T-helper 1 cell treated with Interleukin-12 subunit alpha and Interleukin-12 subunit beta and Interleukin-4 antibody, amounts not matched to agents 30 μg/mL and 1 μg/mL, for 36 hours (primary cell): ENCODE results near the gene TMEM87B.
"Not testable (repeated sequence)": the region's sequence is repeated elsewhere in the genome, so short reads cannot be mapped to it uniquely, and the experiment has no call there.

Experiments used
- H3K27ac Mint-ChIP-seq: one replicate; pipeline ENCODE4 v1.8.0; 2021; ENCODE audit warnings: mild to moderate bottlenecking, mixed read lengths
- H3K27me3 Mint-ChIP-seq: one replicate; pipeline ENCODE4 v1.8.0; 2021; ENCODE audit warnings: low read depth, mixed read lengths
- H3K36me3 Mint-ChIP-seq: one replicate; pipeline ENCODE4 v1.8.0; 2021; ENCODE audit warnings: low read depth, mixed read lengths
- H3K4me1 Mint-ChIP-seq: one replicate; pipeline ENCODE4 v1.8.0; 2021; ENCODE audit warnings: low read depth, mixed read lengths
- H3K4me3 Mint-ChIP-seq: one replicate; pipeline ENCODE4 v1.8.0; 2021; ENCODE audit warnings: mild to moderate bottlenecking, moderate library complexity, mixed read lengths
- H3K9me3 Mint-ChIP-seq: one replicate; pipeline ENCODE4 v1.8.0; 2021; ENCODE audit warnings: mixed read lengths

Gene TMEM87B

GRCh38 chr2:112024896-112025491, 30.1 kb upstream of the TMEM87B start:
- no peak overlapping the region for H3K27ac Mint-ChIP-seq

GRCh38 chr2:112026509-112026908, 28.6 kb upstream of the TMEM87B start:
- no peaks in the 10 kb centered on the region for H3K4me1 Mint-ChIP-seq
- H3K27me3 Mint-ChIP-seq = peaks cover 14% of the 10 kb centered on the region
- H3K9me3 Mint-ChIP-seq = no peaks in the 10 kb centered on the region
- H3K4me3 Mint-ChIP-seq = no peak overlapping the region
- H3K27ac Mint-ChIP-seq = no peak overlapping the region
- no peaks in the 10 kb centered on the region for H3K36me3 Mint-ChIP-seq

More at GRCh38 chr2:112024896-112025491, 30.1 kb upstream of the TMEM87B start:
- H3K4me3 Mint-ChIP-seq = no peak overlapping the region
- peaks cover 8% of the 10 kb centered on the region for H3K27me3 Mint-ChIP-seq
- H3K36me3 Mint-ChIP-seq = no peaks in the 10 kb centered on the region
- H3K9me3 Mint-ChIP-seq = no peaks in the 10 kb centered on the region
- no peaks in the 10 kb centered on the region for H3K4me1 Mint-ChIP-seq

- Mint-ChIP-seq H3K4me3 (no peak overlapping the region), H3K9me3 (no peaks in the 10 kb centered on the region), H3K27me3 (peaks cover 14% of the 10 kb centered on the region), H3K36me3 (no peaks in the 10 kb centered on the region), H3K27ac (no peak overlapping the region), H3K4me1 (peaks cover 5% of the 10 kb centered on the region)
Measured at GRCh38 chr2:112027767-112028166, 27.3 kb upstream of the TMEM87B start.

- H3K27ac Mint-ChIP-seq = no peak overlapping the region
- H3K4me1 Mint-ChIP-seq = peaks cover 5% of the 10 kb centered on the region
- H3K9me3 Mint-ChIP-seq = no peaks in the 10 kb centered on the region
- no peaks in the 10 kb centered on the region for H3K36me3 Mint-ChIP-seq
- no peak overlapping the region for H3K4me3 Mint-ChIP-seq
- peaks cover 14% of the 10 kb centered on the region for H3K27me3 Mint-ChIP-seq
Measured at GRCh38 chr2:112029164-112029563, 25.9 kb upstream of the TMEM87B start.

- Mint-ChIP-seq H3K9me3 (no peaks in the 10 kb centered on the region), H3K36me3 (no peaks in the 10 kb centered on the region), H3K4me3 (no peak overlapping the region), H3K27ac (no peak overlapping the region), H3K27me3 (peaks cover 14% of the 10 kb centered on the region), H3K4me1 (peaks cover 5% of the 10 kb centered on the region)
Measured at GRCh38 chr2:112031473-112032223, 23.4 kb upstream of the TMEM87B start.

- Mint-ChIP-seq H3K36me3 (no peaks in the 10 kb centered on the region), H3K27me3 (peaks cover 14% of the 10 kb centered on the region), H3K9me3 (no peaks in the 10 kb centered on the region), H3K27ac (no peak overlapping the region), H3K4me1 (peaks cover 5% of the 10 kb centered on the region), H3K4me3 (no peak overlapping the region)
Measured at GRCh38 chr2:112032224-112032586, 22.9 kb upstream of the TMEM87B start.

- no peak overlapping the region for H3K4me3 Mint-ChIP-seq
- peaks cover 4% of the 10 kb centered on the region for H3K9me3 Mint-ChIP-seq
- peaks cover 18% of the 10 kb centered on the region for H3K27me3 Mint-ChIP-seq
- peaks cover 5% of the 10 kb centered on the region for H3K4me1 Mint-ChIP-seq
- H3K36me3 Mint-ChIP-seq = no peaks in the 10 kb centered on the region
- H3K27ac Mint-ChIP-seq = no peak overlapping the region
Measured at GRCh38 chr2:112032689-112033465, 22.2 kb upstream of the TMEM87B start.

GRCh38 chr2:112033600-112033999, 21.5 kb upstream of the TMEM87B start:
- Mint-ChIP-seq H3K27ac (no peak overlapping the region), H3K4me3 (no peak overlapping the region), H3K9me3 (peaks cover 4% of the 10 kb centered on the region), H3K4me1 (peaks cover 5% of the 10 kb centered on the region), H3K27me3 (peaks cover 22% of the 10 kb centered on the region), H3K36me3 (no peaks in the 10 kb centered on the region)

GRCh38 chr2:112034924-112035323, 20.1 kb upstream of the TMEM87B start:
- Mint-ChIP-seq H3K4me1 (peaks cover 5% of the 10 kb centered on the region), H3K27me3 (peaks cover 15% of the 10 kb centered on the region), H3K36me3 (no peaks in the 10 kb centered on the region), H3K9me3 (peaks cover 4% of the 10 kb centered on the region), H3K27ac (no peak overlapping the region), H3K4me3 (no peak overlapping the region)

GRCh38 chr2:112035786-112036185, 19.3 kb upstream of the TMEM87B start:
- Mint-ChIP-seq H3K27me3 (peaks cover 8% of the 10 kb centered on the region), H3K4me3 (no peak overlapping the region), H3K9me3 (peaks cover 4% of the 10 kb centered on the region), H3K4me1 (peaks cover 5% of the 10 kb centered on the region), H3K36me3 (no peaks in the 10 kb centered on the region), H3K27ac (no peak overlapping the region)

- H3K27ac Mint-ChIP-seq, H3K4me3 Mint-ChIP-seq, H3K4me1 Mint-ChIP-seq, H3K9me3 Mint-ChIP-seq, H3K36me3 Mint-ChIP-seq: not testable (repeated sequence)
- peaks cover 16% of the 10 kb centered on the region for H3K27me3 Mint-ChIP-seq
Measured at GRCh38 chr2:112039556-112039955, 15.5 kb upstream of the TMEM87B start.

GRCh38 chr2:112040066-112040465, 15.0 kb upstream of the TMEM87B start:
- not testable (repeated sequence) for H3K9me3 Mint-ChIP-seq, H3K27ac Mint-ChIP-seq, H3K4me1 Mint-ChIP-seq, H3K4me3 Mint-ChIP-seq, H3K36me3 Mint-ChIP-seq
- peaks cover 16% of the 10 kb centered on the region for H3K27me3 Mint-ChIP-seq

- not testable (repeated sequence) for H3K36me3 Mint-ChIP-seq
- H3K27me3 Mint-ChIP-seq = peaks cover 22% of the 10 kb centered on the region
Measured at GRCh38 chr2:112041460-112041859, 13.6 kb upstream of the TMEM87B start.

GRCh38 chr2:112045446-112046014, 9.5 kb upstream of the TMEM87B start:
- no peak overlapping the region for H3K27ac Mint-ChIP-seq
- no peaks in the 10 kb centered on the region for H3K36me3 Mint-ChIP-seq
- no peaks in the 10 kb centered on the region for H3K4me1 Mint-ChIP-seq
- peaks cover 25% of the 10 kb centered on the region for H3K27me3 Mint-ChIP-seq
- H3K9me3 Mint-ChIP-seq = no peaks in the 10 kb centered on the region
- no peak overlapping the region for H3K4me3 Mint-ChIP-seq

More at GRCh38 chr2:112041460-112041859, 13.6 kb upstream of the TMEM87B start:
- not testable (repeated sequence) for H3K4me1 Mint-ChIP-seq, H3K9me3 Mint-ChIP-seq, H3K27ac Mint-ChIP-seq, H3K4me3 Mint-ChIP-seq
